ENCODE measurements around the gene ARHGEF10L. TPM values are rescaled to one million over a fixed set of nuclear protein-coding genes. Genes with fewer than 3 reads are reported as not detected.
A peak's percentile ranks its signal among the peaks of the same experiment; 100 is the strongest.

ARHGEF10L gene
- total RNA-seq, 5 donors from 2014 or later (not counting 1 experiment from before 2014, with no cell fraction given): 0.12 to 0.30 (median 0.22) TPM; not detected in 2

DNA sequence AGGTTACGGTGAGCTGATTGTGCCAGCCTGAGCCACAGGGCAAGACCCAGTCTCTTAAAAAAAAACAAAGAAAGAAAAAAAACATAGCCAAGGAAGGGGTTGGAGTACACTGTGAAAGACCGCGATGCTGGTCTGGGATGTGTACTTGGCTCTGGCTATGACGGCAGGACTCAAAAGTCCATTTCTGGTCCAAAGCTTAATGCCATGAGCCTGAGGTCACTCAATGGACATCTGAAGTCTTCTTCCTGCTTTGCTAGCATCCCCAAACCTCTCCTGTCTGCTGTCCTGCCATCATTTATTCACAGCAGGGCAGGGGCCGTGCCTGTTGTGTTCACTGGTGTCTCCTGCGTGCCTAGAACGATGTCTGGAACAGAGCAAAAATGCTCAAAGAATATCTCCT lies 1.5 kb upstream of the ARHGEF10L start:
- peaks cover 45 to 56% of the 10 kb centered on the region in 2 donors for H3K27me3 Mint-ChIP-seq

DNA sequence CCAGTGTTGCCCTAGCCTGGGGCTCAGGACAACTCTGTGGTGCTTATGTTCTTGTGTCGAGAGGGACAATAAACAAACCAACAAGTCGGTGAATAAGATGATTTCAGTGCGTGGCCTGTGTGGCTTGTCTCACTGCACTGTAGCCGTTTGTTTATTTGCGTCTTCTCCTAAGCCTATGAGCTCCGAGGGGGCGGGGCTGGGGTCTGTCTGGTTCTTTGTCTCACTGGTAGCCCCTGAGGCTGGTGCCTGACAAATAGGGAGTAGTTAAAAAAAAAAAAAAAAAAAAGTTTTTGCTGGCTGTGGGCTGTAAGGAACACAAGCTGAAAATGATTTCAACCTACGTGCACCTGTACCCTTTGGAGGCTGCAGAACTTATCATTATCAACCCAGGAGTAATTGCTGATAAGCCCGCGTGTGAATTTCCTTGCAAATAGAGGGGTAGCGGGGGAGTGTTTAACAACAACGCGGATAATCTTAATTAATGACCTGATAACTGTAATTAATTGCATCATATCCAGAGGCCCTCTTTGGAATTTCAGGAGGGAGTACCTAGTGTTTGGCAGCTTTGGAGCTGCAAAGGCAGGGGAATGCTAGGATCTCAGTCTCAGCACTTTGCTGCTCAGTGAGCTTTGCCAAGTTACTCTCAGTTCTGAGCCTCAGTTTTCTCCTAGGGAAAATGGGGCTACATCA lies 925 bp upstream of the ARHGEF10L start:
- Mint-ChIP-seq H3K4me1 (peaks cover 5 to 12% (median 11%) of the 10 kb centered on the region in 3 donors), H3K9me3 (no peaks in the 10 kb centered on the region), H3K27ac (no peak overlapping the region), H3K36me3 (no peaks in the 10 kb centered on the region), H3K4me3 (peak overlapping the region in 1 of 3 donors; percentile 75), H3K27me3 (peaks cover 45 to 58% of the 10 kb centered on the region in 2 donors)
- H3K4me1 ChIP-seq (ENCODE audit: control insufficient read depth in 1 of 2, extremely low read depth in 1 of 2, insufficient read depth in 2 of 2, low read length in 2 of 2): peaks cover 0 to 4% of the 10 kb centered on the region in 2 experiments
- no peaks in the 10 kb centered on the region for H3K36me3 ChIP-seq (ENCODE audit: control insufficient read depth in 2 of 2, extremely low read depth in 1 of 2, insufficient read depth in 1 of 2, low read length in 1 of 2)
- no peak overlapping the region for H3K27ac ChIP-seq (ENCODE audit: low read length)
- H3K27me3 ChIP-seq (replicated peaks in 1 of 2; ENCODE audit: control insufficient read depth in 2 of 2, extremely low read depth in 1 of 2, insufficient read depth in 2 of 2, low read length in 1 of 2): peaks cover 8 to 65% of the 10 kb centered on the region in 2 experiments
- ATAC-seq (replicated peaks in 1 of 4) (no peak), DNase-seq (no peak)
- whole genome bisulfite sequencing (ENCODE audit: insufficient coverage): 34% methylated on average over 6 of the region's 13 CpGs
- no peak overlapping the region for H3K4me3 ChIP-seq (ENCODE audit: control insufficient read depth in 1 of 2, extremely low read depth in 1 of 2, low read length in 1 of 2)
- H3K9me3 ChIP-seq: no peaks in the 10 kb centered on the region
- POLR2A ChIA-PET: no interaction called here
- CTCF ChIA-PET: interaction anchor here in 1 of 2 donors (0.7 kb wide), 1 partner anchor 410 kb away, joined by 7 read pairs; no protein-coding TSS in a partner anchor

More for the DNA sequence above, 1.5 kb upstream of the ARHGEF10L start:
- H3K4me1 ChIP-seq (ENCODE audit: control insufficient read depth in 1 of 2, extremely low read depth in 1 of 2, insufficient read depth in 2 of 2, low read length in 2 of 2): peaks cover 0 to 4% of the 10 kb centered on the region in 2 experiments
- 88% methylated on average over 1 of the region's 7 CpGs for WGBS (ENCODE audit: insufficient coverage)
- H3K27ac ChIP-seq (ENCODE audit: low read length): no peak overlapping the region
- no peaks in the 10 kb centered on the region for H3K9me3 Mint-ChIP-seq
- H3K27me3 ChIP-seq (replicated peaks in 1 of 2; ENCODE audit: control insufficient read depth in 2 of 2, extremely low read depth in 1 of 2, insufficient read depth in 2 of 2, low read length in 1 of 2): peaks cover 8 to 65% of the 10 kb centered on the region in 2 experiments
- H3K4me3 ChIP-seq (ENCODE audit: control insufficient read depth in 1 of 2, extremely low read depth in 1 of 2, low read length in 1 of 2): no peak overlapping the region
- ChIA-PET CTCF (interaction anchor here in 1 of 2 donors (0.7 kb wide), 1 partner anchor 411 kb away, joined by 7 read pairs; no protein-coding TSS in a partner anchor), POLR2A (no interaction called here)
- peaks cover 5 to 12% (median 11%) of the 10 kb centered on the region in 3 donors for H3K4me1 Mint-ChIP-seq
- H3K36me3 Mint-ChIP-seq: no peaks in the 10 kb centered on the region
- no peak overlapping the region for H3K27ac Mint-ChIP-seq
- ATAC-seq (replicated peaks in 1 of 4) (no peak), DNase-seq (no peak)
- H3K36me3 ChIP-seq (ENCODE audit: control insufficient read depth in 2 of 2, extremely low read depth in 1 of 2, insufficient read depth in 1 of 2, low read length in 1 of 2): no peaks in the 10 kb centered on the region
- no peaks in the 10 kb centered on the region for H3K9me3 ChIP-seq
- peak overlapping the region in 1 of 3 donors; percentile 75 for H3K4me3 Mint-ChIP-seq

DNA sequence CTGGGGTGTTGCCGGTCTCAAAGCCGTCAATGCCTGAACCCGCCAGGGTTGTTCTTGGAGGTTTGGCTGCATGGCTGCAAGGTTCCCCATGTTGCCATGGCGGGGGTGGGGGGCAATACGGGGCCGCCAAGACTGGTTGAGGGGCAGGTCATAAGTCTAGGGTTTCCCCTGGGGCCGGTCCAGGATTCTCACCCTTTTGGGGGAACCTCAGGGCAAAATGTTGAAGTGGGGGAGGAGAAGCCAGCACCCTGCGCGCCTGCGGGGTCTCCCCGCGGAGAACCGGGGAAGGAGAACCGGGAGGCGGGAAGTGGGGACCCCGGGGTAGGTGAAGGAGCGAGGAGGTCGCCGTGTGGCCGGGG lies 401 bp upstream of the ARHGEF10L start:
- Histone ChIP-seq H3K9me3 (no peaks in the 10 kb centered on the region), H3K27me3 (replicated peaks in 1 of 2; ENCODE audit: control insufficient read depth in 2 of 2, extremely low read depth in 1 of 2, insufficient read depth in 2 of 2, low read length in 1 of 2) (peaks cover 8 to 59% of the 10 kb centered on the region in 2 experiments), H3K4me1 (ENCODE audit: control insufficient read depth in 1 of 2, extremely low read depth in 1 of 2, insufficient read depth in 2 of 2, low read length in 2 of 2) (peaks cover 0 to 4% of the 10 kb centered on the region in 2 experiments), H3K27ac (ENCODE audit: low read length) (no peak overlapping the region), H3K4me3 (ENCODE audit: control insufficient read depth in 1 of 2, extremely low read depth in 1 of 2, low read length in 1 of 2) (no peak overlapping the region), H3K36me3 (ENCODE audit: control insufficient read depth in 2 of 2, extremely low read depth in 1 of 2, insufficient read depth in 1 of 2, low read length in 1 of 2) (no peaks in the 10 kb centered on the region)
- Mint-ChIP-seq H3K4me1 (peaks cover 5 to 12% (median 11%) of the 10 kb centered on the region in 3 donors), H3K9me3 (no peaks in the 10 kb centered on the region), H3K27me3 (peaks cover 45 to 58% of the 10 kb centered on the region in 2 donors), H3K4me3 (peak overlapping the region; percentile 28 to 75 (median 36)), H3K27ac (no peak overlapping the region), H3K36me3 (no peaks in the 10 kb centered on the region)
- ChIA-PET POLR2A (no interaction called here), CTCF (no interaction called here)
- DNase-seq: no peak
- WGBS (ENCODE audit: insufficient coverage): 19% methylated on average over 20 of the region's 20 CpGs
- ATAC-seq (replicated peaks in 1 of 4): no peak

DNA sequence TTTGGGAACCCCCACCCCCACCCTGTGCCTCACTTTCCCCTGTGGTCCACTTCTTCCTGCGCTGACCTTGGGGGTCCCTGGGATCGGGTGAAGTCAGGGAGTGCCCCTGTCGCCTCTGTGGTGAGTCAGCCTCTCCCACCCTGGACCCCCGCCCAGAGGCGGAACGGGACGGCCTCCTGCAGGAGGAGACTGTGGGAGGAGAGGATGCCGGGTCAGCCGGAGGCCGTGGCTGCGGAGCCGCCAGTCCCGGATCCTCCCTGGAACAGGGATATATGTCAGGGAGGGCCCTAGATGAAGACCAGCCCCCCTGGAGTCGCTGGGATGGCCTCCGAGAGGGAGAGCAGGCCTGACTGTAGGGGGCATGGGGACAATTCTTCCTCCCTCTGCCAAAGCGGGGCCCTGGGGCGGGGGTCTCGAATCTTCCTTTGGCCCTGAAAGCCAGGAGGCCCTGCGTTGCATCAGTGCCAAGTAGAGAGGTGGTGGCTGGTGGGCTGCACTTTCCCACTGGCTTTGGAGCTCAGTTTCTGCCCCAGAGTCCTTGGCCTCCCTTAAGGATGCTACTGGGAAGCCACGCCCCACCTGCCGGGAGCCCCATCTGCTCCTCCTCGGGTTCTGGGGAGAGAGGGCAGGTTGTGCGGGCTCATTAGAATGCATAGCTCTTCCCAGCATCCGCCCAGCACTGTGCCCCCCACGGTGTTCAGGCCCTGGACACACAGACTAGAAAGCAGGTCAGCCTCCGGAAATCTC lies 930 bp downstream of the ARHGEF10L start:
- peaks cover 0 to 4% of the 10 kb centered on the region in 2 experiments for H3K4me1 ChIP-seq (ENCODE audit: control insufficient read depth in 1 of 2, extremely low read depth in 1 of 2, insufficient read depth in 2 of 2, low read length in 2 of 2)
- ATAC-seq (replicated peaks in 1 of 4) (no peak), DNase-seq (no peak)
- H3K9me3 Mint-ChIP-seq: no peaks in the 10 kb centered on the region
- peaks cover 52 to 62% of the 10 kb centered on the region in 2 donors for H3K27me3 Mint-ChIP-seq
- peaks cover 12 to 59% of the 10 kb centered on the region in 2 experiments for H3K27me3 ChIP-seq (replicated peaks in 1 of 2; ENCODE audit: control insufficient read depth in 2 of 2, extremely low read depth in 1 of 2, insufficient read depth in 2 of 2, low read length in 1 of 2)
- no peaks in the 10 kb centered on the region for H3K36me3 ChIP-seq (ENCODE audit: control insufficient read depth in 2 of 2, extremely low read depth in 1 of 2, insufficient read depth in 1 of 2, low read length in 1 of 2)
- no peak overlapping the region for H3K4me3 ChIP-seq (ENCODE audit: control insufficient read depth in 1 of 2, extremely low read depth in 1 of 2, low read length in 1 of 2)
- peaks cover 5 to 12% (median 11%) of the 10 kb centered on the region in 3 donors for H3K4me1 Mint-ChIP-seq
- H3K4me3 Mint-ChIP-seq: peak overlapping the region in 1 of 3 donors; percentile 49
- H3K36me3 Mint-ChIP-seq: no peaks in the 10 kb centered on the region
- no peak overlapping the region for H3K27ac Mint-ChIP-seq
- 15% methylated on average over 17 of the region's 26 CpGs for WGBS (ENCODE audit: insufficient coverage)
- H3K9me3 ChIP-seq: no peaks in the 10 kb centered on the region
- no peak overlapping the region for H3K27ac ChIP-seq (ENCODE audit: low read length)
- POLR2A ChIA-PET: no interaction called here
- CTCF ChIA-PET: no interaction called here

DNA sequence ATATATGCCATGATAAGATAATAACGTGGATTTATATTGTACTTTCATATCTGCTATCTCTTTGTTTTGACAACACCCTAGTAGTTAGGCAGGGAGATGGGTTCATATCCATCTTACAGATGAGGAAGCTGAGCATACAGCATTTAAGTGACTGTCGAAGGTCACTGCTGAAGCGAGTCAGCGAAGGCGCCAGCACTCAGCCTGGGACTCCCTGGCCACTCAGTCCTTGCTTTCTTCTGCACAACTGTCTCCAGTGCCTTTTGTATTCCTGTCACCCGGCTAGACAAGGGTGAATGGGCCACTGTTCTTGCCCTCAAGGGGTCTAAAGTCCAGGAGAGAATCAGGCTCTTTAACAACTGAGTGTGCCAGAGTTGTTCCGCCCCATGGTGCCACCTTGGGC lies 3.1 kb downstream of the ARHGEF10L start:
- ATAC-seq (replicated peaks in 1 of 4) (no peak), DNase-seq (no peak)
- H3K9me3 Mint-ChIP-seq: no peaks in the 10 kb centered on the region
- WGBS (ENCODE audit: insufficient coverage): 88% methylated on average over 5 of the region's 7 CpGs
- no peak overlapping the region for H3K4me3 Mint-ChIP-seq
- ChIA-PET CTCF (no interaction called here), POLR2A (no interaction called here)
- no peak overlapping the region for H3K27ac ChIP-seq (ENCODE audit: low read length)
- no peak overlapping the region for H3K4me3 ChIP-seq (ENCODE audit: control insufficient read depth in 1 of 2, extremely low read depth in 1 of 2, low read length in 1 of 2)
- H3K27me3 ChIP-seq (replicated peaks in 1 of 2; ENCODE audit: control insufficient read depth in 2 of 2, extremely low read depth in 1 of 2, insufficient read depth in 2 of 2, low read length in 1 of 2): peaks cover 10 to 48% of the 10 kb centered on the region in 2 experiments
- no peaks in the 10 kb centered on the region for H3K9me3 ChIP-seq
- H3K27me3 Mint-ChIP-seq: peaks cover 42 to 53% of the 10 kb centered on the region in 2 donors
- no peaks in the 10 kb centered on the region for H3K36me3 Mint-ChIP-seq
- H3K4me1 ChIP-seq (ENCODE audit: control insufficient read depth in 1 of 2, extremely low read depth in 1 of 2, insufficient read depth in 2 of 2, low read length in 2 of 2): peaks cover 0 to 4% of the 10 kb centered on the region in 2 experiments
- H3K36me3 ChIP-seq (ENCODE audit: control insufficient read depth in 2 of 2, extremely low read depth in 1 of 2, insufficient read depth in 1 of 2, low read length in 1 of 2): no peaks in the 10 kb centered on the region
- no peak overlapping the region for H3K27ac Mint-ChIP-seq
- peaks cover 5 to 12% (median 11%) of the 10 kb centered on the region in 3 donors for H3K4me1 Mint-ChIP-seq

DNA sequence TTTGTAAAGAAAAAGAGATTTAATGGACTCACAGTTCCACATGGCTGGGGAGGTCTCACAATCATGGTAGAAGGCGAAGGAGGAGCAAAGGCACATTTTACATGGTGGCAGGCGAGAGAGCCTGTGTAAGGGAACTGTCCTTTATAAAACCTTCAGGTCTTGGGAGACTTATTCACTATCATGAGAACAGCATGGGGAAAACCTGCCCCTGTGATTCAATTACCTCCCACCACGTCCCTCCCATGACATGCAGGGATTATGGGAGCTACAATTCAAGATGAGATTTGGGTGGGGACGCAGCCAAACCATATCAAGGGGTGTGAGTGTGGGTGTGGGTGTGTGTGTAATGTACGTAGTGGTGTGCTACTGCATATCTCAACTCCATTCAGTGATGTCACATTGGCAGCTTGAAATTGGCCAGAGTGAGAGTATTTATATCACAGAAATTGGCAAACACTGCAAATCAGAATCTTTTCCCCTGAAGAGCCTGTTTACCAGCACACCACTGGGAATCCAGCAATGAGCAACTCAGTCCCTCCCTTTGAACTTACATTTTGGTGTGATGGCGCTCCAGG lies 5.4 kb downstream of the ARHGEF10L start:
- WGBS (ENCODE audit: insufficient coverage): no CpG with 5 or more reads among the region's 6 CpGs
- Histone ChIP-seq H3K27ac (ENCODE audit: low read length) (no peak overlapping the region), H3K4me3 (ENCODE audit: control insufficient read depth in 1 of 2, extremely low read depth in 1 of 2, low read length in 1 of 2) (no peak overlapping the region), H3K4me1 (ENCODE audit: control insufficient read depth in 1 of 2, extremely low read depth in 1 of 2, insufficient read depth in 2 of 2, low read length in 2 of 2) (peaks cover 0 to 4% of the 10 kb centered on the region in 2 experiments), H3K27me3 (replicated peaks in 1 of 2; ENCODE audit: control insufficient read depth in 2 of 2, extremely low read depth in 1 of 2, insufficient read depth in 2 of 2, low read length in 1 of 2) (peaks cover 6 to 33% of the 10 kb centered on the region in 2 experiments), H3K36me3 (ENCODE audit: control insufficient read depth in 2 of 2, extremely low read depth in 1 of 2, insufficient read depth in 1 of 2, low read length in 1 of 2) (no peaks in the 10 kb centered on the region), H3K9me3 (no peaks in the 10 kb centered on the region)
- no peaks in the 10 kb centered on the region for H3K9me3 Mint-ChIP-seq
- no peaks in the 10 kb centered on the region for H3K36me3 Mint-ChIP-seq
- DNase-seq (no peak), ATAC-seq (replicated peaks in 1 of 4) (no peak)
- H3K4me1 Mint-ChIP-seq: peaks cover 0 to 7% (median 2%) of the 10 kb centered on the region in 3 donors
- ChIA-PET POLR2A (no interaction called here), CTCF (no interaction called here)
- no peak overlapping the region for H3K27ac Mint-ChIP-seq
- peaks cover 38 to 46% of the 10 kb centered on the region in 2 donors for H3K27me3 Mint-ChIP-seq
- H3K4me3 Mint-ChIP-seq: no peak overlapping the region
